Activated CD8-positive, alpha-beta memory T cell treated with anti-CD3 and anti-CD28 coated beads for 24 hours (primary cell): Measurements from ENCODE around the gene CCL20.
"Not testable (repeated sequence)": the region's sequence is repeated elsewhere in the genome, so short reads cannot be mapped to it uniquely, and the experiment has no call there.

Source experiments
- DNase-seq: peaks from one replicate; pipeline ENCODE4 v3.0.0-alpha.2; 2020

The CCL20 gene

DNA sequence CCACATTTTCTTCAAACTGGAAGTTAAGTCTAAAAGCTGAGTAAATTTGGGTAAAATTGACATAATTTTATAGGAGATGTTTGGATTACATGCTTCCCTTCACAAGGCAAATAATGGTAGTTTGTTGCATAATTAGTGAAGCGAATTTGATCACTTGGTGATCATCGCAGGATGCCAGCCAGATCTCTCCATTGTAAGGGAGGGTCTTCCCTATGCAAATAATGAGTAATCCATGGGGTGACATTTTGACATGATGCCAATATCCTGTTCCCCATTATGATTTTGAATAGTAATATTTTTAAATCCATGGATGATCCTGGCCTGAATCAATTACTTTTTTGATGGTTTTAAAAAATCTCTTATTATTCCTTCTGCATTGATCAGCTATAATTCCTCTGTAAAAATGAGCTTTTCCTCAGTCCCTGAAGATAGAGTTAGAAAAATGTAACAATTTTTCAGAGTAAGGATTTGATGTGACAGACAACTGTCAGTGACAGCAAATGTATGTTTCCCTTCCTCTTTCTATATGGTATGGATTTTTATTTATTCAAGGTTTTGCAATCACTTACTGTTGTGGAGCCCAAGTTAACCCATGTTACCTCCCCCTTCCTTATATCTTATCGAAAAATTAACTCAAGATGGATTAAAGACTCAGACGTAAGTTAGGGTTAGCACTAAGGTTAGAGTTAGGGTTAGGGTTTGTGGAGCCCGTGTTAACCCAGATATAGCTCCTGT lies 21.4 kb downstream of the CCL20 start:
- no peak for DNase-seq

DNA sequence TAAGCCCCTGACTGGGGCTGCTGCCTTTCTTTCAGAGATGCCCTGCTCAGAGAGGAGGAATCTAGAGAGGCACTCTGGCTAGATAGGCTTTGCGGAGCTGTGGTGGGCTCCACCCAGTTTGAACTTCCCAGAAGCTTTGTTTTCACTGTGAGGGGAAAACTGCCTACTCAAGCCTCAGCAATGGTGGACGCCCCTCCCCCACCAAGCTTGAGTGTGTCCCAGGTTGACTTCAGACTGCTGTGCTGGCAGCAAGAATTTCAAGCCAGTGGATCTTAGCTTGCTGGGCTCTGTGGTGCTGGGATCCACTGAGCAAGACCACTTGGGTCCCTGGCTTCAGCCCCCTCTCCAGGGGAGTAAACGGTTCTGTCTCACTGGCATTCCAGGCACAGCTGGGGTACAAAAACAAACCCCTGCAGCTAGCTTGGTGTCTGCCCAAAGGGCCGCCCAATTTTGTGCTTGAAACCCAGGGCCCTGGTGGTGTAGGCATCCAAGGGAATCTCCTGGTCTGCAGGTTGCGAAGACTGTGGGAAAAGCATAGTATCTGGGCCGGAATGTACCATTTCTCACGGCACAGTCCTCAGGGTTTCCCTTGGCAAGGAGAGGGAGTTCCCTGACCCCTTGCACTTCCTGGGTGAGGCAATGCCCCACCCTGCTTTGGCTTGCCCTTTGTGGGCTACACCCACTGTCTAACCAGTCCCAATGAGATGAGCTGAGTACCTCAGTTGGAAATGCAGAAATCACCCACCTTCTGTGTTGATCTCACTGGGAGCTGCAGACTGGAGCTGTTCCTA lies 25.9 kb downstream of the CCL20 start:
- not testable (repeated sequence) for DNase-seq

DNA sequence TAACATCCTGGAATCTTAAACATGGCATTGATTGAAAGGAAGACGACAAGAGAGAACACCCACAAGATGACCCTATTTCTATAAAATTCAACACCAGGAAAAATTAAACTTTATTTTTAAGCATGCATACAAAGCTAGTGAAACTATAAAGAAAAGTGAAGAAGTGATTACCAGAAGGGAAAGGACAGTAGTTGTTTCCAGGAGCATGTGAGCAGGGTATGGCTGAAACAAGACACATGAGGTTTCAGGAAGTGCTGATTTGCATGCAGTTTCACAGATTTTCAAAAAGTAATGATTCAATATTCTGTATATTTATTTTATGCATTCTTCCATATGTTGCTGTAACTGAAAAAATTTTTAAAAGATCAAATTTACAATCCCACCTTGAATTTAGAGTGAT lies 33.2 kb downstream of the CCL20 start:
- no peak for DNase-seq

DNA sequence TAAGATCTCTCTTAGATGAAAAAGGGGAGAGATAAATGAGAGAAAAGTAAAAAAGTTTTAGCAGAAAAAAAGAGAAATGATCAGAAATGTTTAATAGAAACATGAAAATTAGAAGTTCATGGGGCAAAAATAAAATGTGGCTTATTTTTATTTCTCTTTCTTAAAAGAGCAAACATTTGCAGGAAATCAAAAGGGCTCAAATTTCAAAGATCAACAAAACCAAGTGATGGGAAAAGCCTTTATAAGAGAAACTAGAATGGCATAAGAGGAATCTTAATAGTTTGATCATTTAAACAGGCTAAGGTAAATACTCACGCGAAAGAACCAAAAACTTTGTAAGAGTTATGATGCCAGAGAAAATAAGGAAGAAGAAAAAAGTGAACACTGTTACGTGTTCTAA lies 34.5 kb downstream of the CCL20 start:
- DNase-seq = no peak

DNA sequence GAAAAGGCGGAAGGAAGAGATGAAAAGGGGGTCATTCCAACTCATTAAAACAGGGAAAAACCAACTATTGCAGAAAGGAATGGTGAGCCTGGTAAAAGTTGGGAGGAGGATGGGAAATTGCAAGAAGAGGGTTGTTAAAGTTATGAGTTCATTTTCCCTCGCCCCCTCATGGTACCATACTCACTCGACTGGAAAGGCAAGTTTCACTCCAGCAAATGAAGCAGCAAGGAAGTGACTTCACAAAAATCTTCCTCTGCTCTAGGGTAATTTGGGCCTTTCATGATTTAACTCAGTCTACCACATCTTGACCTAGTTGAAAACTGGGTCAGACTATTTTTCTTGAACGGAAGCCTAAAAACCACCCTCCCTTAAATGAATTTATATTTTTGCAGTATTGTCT lies 34.9 kb downstream of the CCL20 start:
- no peak for DNase-seq

DNA sequence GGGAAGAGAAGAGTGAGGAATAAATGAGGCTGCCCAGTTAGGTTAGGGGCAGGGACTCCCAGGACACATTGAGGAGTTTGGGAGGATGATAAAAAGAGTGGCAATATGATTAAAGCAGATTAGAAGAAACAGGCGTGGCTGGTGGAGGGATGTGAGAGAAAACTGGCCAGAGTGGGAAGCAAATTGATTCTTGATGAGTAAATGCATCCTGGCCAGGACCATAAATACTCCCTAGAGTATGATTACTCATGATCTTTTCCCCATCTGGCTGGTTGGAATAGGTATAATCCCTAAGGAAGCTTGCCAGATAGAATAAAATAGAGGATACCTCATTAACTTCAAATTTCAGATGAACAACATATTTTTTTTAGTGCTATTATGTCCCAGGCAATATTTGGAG lies 36.3 kb downstream of the CCL20 start:
- DNase-seq = no peak

DNA sequence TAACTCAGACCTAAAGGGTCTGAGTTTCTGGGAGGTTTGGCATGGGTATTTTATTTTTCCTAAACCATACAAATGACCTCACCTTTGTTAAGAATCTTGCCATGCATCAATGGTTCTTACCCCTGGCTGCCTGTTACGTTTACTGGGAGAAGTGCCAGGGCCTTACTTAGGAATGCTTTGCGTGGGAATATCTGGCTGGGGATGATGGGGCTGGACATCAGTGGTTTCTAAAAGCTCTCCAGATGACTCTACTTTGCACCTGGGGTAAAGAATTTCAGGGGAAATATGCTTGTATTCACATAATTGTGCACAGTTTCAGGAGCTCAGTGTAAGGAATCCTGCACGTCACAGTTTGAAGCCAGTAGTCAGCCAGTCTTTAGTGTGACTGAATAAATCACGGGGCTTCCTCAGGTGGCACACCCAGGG lies 39.6 kb downstream of the CCL20 start:
- no peak for DNase-seq

DNA sequence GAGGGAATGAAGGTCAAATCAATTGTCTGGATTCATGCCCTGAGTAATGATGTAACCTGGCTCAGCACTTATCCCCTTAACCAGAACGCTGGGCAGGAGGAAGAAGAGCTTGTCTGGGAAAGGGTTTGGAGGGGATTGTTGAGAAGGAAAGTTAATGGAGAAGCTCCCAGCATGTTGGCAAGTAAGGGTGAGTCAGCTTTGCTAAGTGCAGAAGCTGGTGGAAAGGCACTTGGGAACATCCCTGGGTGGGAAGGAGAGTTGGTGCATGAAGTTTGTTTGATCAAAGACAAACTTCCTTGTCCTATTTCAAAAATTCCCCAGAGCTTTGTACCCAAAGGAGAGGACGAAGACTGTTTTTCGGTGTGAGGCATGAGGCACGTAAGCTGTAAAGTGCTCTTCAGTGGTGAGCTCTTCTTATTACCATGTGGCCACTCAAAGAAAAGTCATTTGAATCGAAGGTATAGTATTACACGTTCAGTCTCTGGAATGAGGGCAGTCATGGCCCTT lies 40.2 kb downstream of the CCL20 start:
- DNase-seq = no peak

DNA sequence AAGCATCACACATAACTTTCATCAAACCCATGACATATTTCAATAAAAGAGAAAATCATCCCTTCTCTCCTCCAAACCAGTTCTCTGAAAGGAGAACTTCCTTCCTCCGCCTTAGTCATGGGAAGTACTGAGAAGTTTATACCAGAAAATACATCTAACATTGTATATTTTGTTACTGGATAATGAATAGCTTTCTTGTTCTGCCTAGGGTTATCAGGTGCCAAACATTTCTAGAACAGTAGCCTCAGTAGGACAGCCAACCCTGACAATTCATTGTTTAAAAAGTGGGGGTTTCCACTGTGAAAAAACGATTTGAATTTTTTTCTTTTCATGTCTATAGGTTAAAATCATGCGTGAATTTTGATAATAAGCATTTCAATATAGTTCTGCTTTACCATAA lies 41.8 kb downstream of the CCL20 start:
- no peak for DNase-seq

DNA sequence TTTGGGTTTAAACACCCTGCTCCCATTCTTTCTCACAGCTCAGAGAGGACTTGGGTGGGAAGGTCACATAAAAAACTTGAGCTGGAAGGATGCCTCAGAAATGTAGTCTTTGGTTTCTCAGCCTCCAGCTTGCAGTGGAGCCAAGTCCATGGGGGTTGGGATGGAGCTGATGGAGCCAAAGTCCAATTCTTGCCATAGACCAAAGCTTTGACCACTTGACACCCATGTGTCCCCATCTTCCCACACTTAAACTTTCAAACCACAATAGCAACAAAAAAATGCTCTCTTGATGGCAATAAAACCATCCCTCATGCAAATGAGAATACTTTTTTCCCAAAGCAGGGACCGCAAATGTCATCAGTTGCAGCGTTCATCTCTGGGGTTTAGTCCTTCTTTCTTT lies 43.1 kb downstream of the CCL20 start:
- no peak for DNase-seq

DNA sequence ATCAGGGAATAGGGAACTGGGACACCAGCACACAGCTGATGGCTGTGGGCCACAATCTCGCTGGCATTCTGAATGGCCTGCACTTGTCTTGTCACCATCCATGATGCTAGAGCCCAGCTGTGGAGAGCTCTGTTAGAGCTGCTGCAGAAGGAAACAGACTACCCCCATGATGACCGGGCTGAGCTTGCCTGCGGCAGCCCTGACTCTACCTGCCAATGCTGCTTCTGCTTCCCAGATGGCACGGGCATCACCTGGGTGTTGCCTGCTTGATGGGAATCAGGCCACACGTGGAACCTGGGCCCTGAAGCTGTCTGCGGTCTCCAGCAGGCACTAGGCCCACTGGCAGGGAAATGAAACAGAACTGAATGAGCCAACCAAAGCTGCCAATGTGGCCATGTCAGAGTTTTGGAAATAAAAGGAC lies 46.6 kb downstream of the CCL20 start:
- no peak for DNase-seq

DNA sequence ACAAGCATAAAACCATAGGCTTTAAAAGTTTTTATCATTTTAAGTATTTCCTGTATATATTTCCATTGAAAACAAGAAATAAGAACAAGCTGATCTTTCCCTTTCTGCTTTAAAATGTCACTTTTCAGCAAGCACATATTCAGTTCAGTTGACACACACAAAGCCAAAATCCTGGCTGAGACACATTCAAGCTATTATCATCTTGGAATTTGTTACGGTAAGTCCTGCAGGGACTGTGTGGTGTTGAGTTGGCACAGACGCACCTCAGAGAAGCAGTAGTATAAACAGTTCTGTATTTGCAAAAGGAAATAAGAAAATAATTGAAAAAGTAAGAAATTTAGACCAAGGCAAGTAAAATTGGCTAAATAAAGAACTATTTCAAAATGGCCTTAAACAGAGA lies 47.4 kb downstream of the CCL20 start:
- DNase-seq = no peak

DNA sequence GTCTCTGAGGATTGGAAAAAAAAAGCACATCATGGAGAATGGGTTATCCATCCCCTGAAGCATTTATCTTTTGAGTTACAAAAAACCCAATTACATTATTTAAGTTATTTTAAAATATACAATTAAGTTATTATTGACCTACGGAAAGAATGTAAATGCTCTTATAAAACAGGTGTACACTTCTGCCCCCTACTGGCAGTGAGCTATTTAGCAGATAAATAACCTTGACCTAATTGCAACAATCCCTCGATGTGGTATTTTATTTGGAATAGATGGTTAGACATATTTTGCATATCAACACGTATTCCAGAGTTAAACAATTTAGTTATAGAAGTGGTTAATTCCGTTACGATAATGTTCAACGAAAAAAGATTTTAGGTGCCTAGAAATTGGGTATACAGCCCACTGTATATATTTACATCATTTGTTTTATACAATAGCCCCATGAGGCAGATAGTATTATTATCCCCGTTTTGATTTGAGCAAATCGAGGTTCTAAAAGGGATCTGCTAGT lies 48.6 kb downstream of the CCL20 start:
- DNase-seq = no peak

DNA sequence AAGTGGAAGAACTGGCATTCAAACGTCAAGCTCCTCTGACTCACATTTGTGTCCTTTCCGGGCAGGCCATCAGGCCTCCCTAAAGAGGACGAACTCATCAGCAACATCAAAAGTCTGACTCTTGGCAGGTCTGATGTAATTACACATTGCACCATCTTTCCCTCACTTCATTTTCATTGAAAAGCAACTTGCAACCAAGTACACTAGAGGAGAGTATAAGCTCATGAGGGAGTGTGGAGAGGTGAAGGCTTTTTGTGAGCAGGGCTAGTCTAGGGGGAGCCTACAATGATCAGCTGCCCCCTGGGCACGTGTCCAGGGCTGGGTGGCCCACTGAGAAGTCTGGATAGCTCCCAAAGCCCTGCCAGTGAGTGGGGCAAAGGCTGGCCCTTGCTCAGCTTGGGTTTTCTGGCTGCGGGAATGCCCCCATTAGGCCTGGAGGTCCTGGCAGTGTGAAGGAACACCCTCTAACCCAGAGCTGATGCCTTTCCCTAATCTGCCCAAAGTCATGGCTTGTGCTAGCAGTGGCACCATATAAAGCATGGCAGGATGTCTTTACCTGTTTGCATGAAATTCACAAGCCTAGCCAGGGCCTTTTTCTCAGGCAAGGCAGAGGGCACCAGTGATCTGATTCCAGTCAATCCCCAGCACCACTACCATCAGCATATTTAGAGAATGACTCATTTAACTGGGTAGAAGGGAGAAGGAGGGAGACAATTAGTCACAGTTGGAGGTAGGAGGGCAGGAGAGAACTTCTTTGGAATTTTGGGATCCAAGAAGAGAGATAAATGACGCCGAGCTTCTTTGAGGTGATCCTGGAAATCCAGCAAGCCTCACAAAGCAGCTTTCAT lies 49.3 kb downstream of the CCL20 start:
- no peak for DNase-seq

DNA sequence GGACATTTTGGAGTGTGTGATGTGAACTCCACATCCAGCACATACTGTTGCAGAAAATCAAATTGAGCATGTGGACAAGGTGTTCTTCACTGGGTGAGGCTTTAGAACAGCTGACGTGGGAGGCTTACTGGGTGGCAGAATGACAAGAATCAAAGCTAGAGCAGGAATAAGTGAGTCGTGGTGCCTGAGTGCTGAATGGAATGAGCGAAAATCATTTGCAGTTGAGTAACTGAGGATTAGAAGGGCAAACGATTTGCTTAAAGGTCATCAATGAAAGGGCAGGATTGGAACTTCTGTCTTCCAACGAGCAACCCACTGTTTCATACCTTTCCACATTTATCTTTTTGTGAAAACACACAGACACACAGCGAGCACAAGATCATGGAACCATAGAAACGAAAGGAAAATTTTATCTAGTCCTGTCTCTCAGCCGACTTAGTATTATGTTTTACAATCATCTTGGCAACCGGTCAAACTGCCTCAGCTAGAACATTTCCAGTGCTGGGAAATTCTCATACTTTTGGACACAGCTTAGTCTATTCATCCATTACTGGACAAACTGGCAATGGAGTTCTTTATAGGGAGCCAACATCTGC lies 50.6 kb downstream of the CCL20 start:
- DNase-seq = no peak

DNA sequence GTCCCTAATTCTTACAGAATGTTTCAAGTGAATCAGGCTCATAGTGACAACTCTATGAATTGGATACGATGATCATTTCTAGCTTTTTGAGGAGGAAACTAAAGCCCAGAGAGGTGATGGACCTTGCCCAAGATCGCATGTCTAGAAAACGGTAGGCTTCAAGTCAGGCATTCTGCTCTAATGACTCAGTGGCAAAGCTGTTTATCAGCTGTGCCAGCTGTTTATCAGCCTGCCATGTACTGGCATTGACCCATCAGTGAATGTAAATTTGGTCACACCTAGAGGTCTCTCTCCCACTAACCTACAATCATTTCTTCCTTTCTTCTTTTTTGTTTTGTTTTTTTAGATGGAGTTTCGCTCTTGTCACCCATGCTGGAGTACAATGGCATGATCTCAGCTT lies 51.6 kb downstream of the CCL20 start:
- no peak for DNase-seq
